Activated CD8-positive, alpha-beta memory T cell treated with anti-CD3 and anti-CD28 coated beads, Interleukin-2, amount 50 U/mL, for 4 hours (primary cell): ENCODE results near the gene DYRK3.
"Not testable (repeated sequence)": the region's sequence is repeated elsewhere in the genome, so short reads cannot be mapped to it uniquely, and the experiment has no call there.

Experiments
- DNase-seq: peaks from one replicate; pipeline ENCODE4 v3.0.0-alpha.2; 2020

DYRK3 gene

GRCh38 chr1:206633708-206634121, 1.6 kb upstream of the DYRK3 start:
- DNase-seq = no peak

GRCh38 chr1:206634365-206635079, 814 bp upstream of the DYRK3 start:
- DNase-seq = peak; percentile 77

- DNase-seq = no peak
Observed at GRCh38 chr1:206635978-206636345, 626 bp downstream of the DYRK3 start.

- no peak for DNase-seq
Observed at GRCh38 chr1:206636671-206637070, 1.3 kb downstream of the DYRK3 start.

GRCh38 chr1:206637605-206638004, 2.3 kb downstream of the DYRK3 start:
- DNase-seq = no peak

- DNase-seq = not testable (repeated sequence)
Observed at GRCh38 chr1:206642074-206642473, 6.7 kb downstream of the DYRK3 start.

GRCh38 chr1:206643118-206643698, 7.9 kb downstream of the DYRK3 start:
- DNase-seq = no peak

GRCh38 chr1:206646504-206646903, 11.2 kb downstream of the DYRK3 start:
- no peak for DNase-seq

GRCh38 chr1:206647224-206647623, 11.9 kb downstream of the DYRK3 start:
- no peak for DNase-seq

GRCh38 chr1:206649261-206649921, 14.1 kb downstream of the DYRK3 start:
- DNase-seq = no peak

GRCh38 chr1:206651014-206651413, 15.7 kb downstream of the DYRK3 start:
- no peak for DNase-seq

GRCh38 chr1:206651958-206652890, 16.9 kb downstream of the DYRK3 start:
- no peak for DNase-seq

GRCh38 chr1:206653715-206654459, 18.6 kb downstream of the DYRK3 start:
- DNase-seq = no peak

GRCh38 chr1:206654828-206655227, 19.5 kb downstream of the DYRK3 start:
- DNase-seq = no peak

- no peak for DNase-seq
Observed at GRCh38 chr1:206655471-206655882, 20.1 kb downstream of the DYRK3 start.

- no peak for DNase-seq
Observed at GRCh38 chr1:206656936-206657335, 21.6 kb downstream of the DYRK3 start.

GRCh38 chr1:206657751-206658150, 22.4 kb downstream of the DYRK3 start:
- no peak for DNase-seq

GRCh38 chr1:206658264-206658980, 23.1 kb downstream of the DYRK3 start:
- peak; percentile 35 for DNase-seq

- no peak for DNase-seq
Observed at GRCh38 chr1:206658981-206659273, 23.6 kb downstream of the DYRK3 start.

- DNase-seq = no peak
Observed at GRCh38 chr1:206660136-206660535, 24.8 kb downstream of the DYRK3 start.

GRCh38 chr1:206661161-206661820, 26.0 kb downstream of the DYRK3 start:
- DNase-seq = no peak
